IPS-NIHi11 (cell line): Measurements from ENCODE around the gene PTPRM.

Source experiments
- DNase-seq: peaks from one replicate; pipeline ENCODE4 v3.0.0; 2012; ENCODE audit warnings: mixed read lengths, low spot score

Gene PTPRM

GRCh38 chr18:8286303-8286702 is 719.2 kb downstream of the PTPRM start:
- no peak for DNase-seq

DNA sequence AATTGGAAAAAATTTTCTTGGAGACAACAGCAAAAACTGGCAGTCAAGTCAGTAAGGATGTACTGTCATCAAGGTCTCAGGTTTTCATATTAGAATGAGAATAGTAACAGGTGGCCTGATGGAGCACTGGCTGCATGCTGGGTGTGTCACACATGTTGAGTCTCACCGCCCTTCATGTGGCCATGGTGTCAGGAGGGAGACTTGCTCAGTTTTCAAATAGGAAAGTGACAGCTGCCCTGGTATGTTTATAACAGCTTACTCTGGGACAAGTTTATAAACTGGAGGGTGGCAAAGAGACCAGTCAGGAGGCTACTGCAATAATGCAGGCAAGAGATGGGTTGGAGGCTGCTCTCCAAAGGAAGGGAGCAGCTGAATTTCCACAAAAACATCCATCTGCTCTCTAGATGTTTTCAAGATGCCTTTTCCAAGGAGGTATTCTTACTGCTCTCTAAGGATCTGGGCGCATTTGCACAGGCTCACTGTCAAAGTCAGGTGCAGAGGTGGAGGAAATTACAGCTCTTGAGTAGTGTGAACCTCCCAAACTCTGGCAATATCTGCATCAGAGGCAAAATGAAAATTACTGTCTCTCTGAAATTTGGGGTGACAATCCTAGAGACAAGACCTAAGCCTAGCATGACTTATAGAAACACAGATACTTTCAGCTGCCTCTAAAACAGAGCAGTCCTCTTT is 720.2 kb downstream of the PTPRM start:
- DNase-seq, result no peak

GRCh38 chr18:8288472-8289195 is 721.5 kb downstream of the PTPRM start:
- no peak for DNase-seq

DNA sequence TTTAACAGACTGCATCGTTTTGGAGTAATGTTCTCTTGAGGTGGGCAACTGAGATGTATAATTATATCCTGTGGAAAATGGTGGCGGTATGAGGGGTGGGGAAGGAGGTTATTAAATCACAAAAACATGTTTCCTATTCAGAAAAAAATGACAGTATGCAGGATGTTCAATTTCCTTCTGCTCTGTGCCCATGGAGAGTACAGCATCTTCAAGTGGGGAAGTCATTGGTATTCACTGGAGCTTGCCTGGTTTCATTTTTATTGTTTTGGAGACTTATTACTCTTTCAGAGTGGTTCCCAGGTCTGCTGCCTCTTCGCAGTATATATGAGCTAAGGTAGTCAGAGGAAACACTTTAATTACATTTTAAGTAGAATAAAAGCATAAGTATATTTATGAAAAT is 723.3 kb downstream of the PTPRM start:
- DNase-seq, result no peak

- DNase-seq, result no peak
Measured at GRCh38 chr18:8290913-8291312, 723.8 kb downstream of the PTPRM start.

DNA sequence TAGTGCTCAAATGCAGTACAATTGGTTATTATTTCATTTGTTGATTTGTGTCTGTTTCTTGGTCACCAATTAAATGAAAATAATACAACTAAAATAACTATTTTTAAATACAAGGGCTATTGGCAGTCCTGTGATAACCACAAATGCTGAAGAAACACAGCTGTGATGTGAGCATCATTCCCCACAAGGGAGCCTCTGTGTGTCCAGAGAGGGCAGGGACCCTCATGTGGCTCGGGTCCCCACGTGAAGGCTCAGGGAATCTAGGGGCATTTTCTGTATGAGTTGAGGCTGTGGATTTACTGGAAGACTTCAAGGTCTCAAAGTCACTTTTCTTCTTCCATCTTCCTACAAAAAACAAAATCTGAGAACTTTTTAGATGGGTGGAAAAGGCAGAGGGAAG is 726.1 kb downstream of the PTPRM start:
- no peak for DNase-seq

GRCh38 chr18:8296886-8297616 is 729.9 kb downstream of the PTPRM start:
- DNase-seq, result no peak

DNA sequence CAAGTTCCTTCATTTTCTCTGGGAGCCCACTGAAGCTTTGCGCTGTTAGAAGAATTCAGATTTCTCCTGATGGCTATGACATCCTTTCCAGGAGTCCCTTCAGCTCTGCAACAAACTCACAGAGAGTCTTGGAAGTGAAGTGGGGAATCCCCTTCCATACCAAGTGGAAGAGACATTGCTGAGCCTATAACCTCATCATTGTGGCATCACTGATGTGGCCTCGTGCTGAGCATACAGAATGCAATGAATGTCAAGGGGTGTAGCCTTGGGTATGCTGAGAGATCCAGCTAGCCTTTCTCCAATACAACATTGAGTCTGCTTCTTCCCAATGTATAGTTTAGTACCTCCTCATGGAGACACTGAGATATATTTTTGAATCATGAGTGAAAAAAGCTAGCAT is 731.1 kb downstream of the PTPRM start:
- no peak for DNase-seq

GRCh38 chr18:8299054-8299980 is 732.2 kb downstream of the PTPRM start:
- DNase-seq, result no peak

DNA sequence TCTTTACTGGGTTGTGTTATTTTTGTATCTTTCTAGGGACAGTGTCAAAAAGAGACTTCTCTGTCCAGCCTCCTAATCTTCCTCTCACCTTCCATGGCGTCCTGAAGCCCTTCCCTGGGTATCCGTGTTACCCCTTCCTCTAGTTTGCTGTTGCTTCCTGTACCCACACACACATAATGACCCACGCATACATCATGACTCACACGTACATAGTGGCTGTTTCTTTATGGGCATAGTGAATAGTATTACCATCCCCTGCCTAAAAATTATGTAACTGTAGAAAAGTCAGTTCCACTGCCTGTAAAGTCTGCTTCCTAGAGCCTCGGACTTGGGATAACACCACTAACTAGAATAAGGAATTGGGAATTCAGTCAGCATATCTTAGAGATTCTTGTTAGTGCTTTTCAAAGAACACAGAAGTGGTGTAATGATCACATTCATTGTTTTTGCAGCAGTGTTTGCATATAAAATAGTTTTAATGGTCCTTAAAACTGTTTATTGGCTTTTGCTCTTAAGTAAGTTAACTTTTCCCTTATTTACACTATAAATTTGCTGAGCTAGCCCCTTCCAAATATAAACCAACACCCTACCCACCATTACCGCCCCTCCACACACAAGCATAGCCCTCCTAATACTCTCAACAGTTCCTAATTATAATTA is 733.8 kb downstream of the PTPRM start:
- DNase-seq, result no peak

- DNase-seq, result no peak
Measured at GRCh38 chr18:8301427-8302172, 734.5 kb downstream of the PTPRM start.

- DNase-seq, result no peak
Measured at GRCh38 chr18:8303151-8303755, 736.1 kb downstream of the PTPRM start.

DNA sequence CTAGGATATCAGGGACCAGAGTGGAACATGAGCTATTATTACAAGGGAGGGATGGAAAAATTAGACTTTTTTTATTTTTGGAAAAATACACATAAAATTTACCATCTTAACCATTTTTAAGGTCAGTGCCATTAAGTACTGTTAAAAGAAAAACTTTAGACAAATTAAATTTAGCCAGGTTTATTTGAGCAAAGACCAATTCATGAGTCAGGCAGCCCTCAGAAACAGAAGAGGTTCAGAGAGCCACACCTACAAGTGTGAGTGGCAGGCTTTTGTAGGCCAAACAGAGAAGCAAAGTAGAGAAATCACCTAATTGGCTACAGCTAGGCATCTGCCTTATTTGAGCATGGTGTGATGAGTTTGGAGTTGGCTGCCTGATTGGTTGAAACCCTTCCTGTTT is 740.8 kb downstream of the PTPRM start:
- DNase-seq, result no peak

DNA sequence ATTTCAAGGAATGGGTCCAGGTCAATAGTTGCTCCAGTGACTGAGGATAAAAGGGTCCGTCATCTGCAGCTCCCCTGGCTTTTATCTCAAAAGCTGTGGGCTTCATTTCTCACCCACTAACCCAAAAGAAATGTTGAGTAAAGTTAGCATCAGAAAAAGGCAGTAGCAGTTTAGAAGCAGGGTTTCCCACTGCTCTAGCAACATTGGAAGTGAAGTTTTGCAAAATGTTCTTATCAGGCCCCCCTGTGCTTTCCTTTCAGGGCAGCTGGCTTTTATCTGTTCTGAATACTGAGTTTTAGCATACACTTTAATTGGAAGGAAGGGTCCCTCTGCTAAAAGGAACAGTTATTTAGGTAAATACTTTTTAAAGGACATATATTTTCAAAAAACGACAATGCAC is 745.9 kb downstream of the PTPRM start:
- no peak for DNase-seq

DNA sequence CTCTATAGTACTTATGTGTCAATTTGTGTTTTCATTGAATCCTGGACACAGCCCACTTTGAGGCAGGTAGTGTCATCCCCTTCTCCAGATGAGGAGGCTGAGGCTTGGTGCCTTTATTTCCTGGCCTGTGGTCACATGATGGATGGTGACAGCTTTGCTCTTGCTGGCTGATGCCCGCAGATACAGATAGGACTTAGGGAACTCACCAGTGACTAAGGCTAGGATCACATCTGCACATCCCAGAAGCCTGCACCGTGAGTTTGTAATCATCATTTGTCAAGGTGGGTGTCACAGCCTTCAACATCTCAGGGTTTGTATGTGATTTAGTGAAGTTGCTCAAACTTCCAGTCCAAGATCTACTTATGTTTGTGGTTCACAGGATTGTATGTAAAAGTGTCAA is 747.0 kb downstream of the PTPRM start:
- DNase-seq, result no peak

DNA sequence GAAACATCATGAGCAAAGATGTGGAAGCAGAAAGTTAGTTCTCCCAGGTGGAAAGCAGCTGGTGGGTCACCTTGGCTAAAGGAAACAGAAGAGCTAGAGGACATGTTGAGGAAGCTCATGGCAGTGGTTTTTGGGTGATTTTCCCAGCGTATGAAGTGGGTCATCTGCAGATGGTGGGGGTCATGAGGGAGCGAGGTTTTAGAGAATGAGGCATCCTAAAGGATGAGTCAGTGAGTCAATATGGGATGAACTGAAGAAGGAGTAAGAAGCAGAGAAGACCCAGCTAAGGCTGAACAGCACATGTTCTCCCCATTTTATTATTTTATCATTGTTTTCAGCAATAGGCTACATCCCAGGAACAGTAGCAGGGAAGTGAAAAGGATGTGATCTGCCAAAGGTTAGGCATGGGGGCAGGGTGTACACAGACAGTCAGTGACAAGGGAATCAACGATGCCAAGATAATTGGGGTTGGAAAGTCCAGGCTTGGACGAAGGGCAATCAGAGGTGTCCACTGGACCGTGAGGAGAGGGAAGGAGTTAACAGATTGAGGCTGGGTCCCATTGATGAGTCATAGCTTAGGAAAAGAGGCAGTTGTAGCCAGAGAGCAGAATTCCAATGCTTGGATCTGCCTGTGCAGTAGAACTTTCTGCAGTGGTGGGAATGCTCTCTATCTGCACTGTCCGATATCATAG is 752.8 kb downstream of the PTPRM start:
- no peak for DNase-seq

DNA sequence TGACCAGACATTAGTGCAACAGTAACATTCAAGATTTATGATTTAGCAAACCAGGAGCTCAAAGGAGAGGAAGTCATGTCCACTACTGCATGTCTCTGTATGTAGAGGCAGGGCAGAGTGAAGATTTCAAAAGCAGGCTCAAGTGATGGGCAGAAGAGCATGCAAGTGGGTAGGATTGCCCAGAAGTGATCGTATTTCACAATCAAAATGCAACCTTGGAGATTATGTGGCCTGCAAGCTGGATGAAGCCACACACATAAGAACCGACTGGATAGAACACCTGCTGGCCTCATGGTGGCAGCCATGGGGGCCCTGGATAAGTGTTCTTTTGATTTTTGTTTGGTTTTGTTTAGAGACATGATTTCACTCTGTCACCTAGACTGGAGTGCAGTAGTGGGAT is 755.4 kb downstream of the PTPRM start:
- DNase-seq, result no peak

DNA sequence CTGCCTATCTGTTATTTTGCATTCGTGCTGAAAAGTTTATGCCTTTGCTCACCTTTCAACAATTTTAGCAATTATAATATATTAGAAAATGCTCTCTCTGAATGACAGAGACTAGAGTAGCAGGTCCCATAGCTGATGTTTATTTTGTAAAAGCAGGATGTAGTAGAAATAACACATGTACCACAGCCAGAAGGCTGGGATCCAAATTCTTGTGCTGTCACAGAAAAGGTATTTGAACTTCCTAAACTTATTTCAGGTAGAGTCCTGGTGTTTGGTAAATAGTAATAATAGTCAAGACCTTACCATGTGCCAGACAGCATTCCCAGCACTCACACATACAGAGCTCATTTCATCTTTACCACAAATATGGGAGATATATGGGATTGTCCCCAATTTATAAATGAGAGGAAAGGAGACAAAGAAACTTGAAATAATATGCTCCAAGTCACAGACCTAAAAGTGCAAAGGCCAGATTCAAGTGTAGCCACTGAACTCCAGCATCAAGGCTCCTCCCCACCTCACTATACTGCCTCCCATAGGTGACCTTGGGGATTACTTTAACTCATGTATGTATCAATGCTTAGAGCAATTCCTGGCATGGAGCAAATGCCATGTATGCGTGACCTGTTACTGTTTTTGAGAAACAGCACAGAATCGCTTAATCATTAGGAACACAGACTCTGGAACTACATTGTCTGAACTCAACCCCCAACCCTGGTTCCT is 757.4 kb downstream of the PTPRM start:
- DNase-seq, result no peak

- DNase-seq, result no peak
Measured at GRCh38 chr18:8326763-8327394, 759.8 kb downstream of the PTPRM start.
